ENCODE measurements around the gene PTPN7. TPM values are rescaled to one million over a fixed set of nuclear protein-coding genes. Genes with fewer than 3 reads are reported as not detected.
"Not testable (repeated sequence)": the region's sequence is repeated elsewhere in the genome, so short reads cannot be mapped to it uniquely, and the experiment has no call there.

PTPN7 gene
- total RNA-seq, 4 donors from 2014 or later: 2.9 to 14.4 (median 4.6) TPM

GRCh38 chr1:202182040-202182877 is 21.9 kb upstream of the PTPN7 start:
- ATAC-seq (ENCODE audit: low FRiP score) (no peak), DNase-seq (ENCODE audit: low spot score) (no peak)
- TF ChIP-seq CTCF (IDR thresholded peaks at IDR 0.05): no peak

- ATAC-seq (ENCODE audit: low FRiP score): no peak
- DNase-seq (ENCODE audit: low spot score): no peak
- TF ChIP-seq CTCF (IDR thresholded peaks at IDR 0.05): no peak
Measured at GRCh38 chr1:202181586-202181985, 21.2 kb upstream of the PTPN7 start.

- not testable (repeated sequence) for ATAC-seq (ENCODE audit: low FRiP score); DNase-seq (ENCODE audit: low spot score)
Measured at GRCh38 chr1:202180751-202181139, 20.3 kb upstream of the PTPN7 start.

GRCh38 chr1:202179828-202180750 is 19.7 kb upstream of the PTPN7 start:
- TF ChIP-seq CTCF (IDR thresholded peaks at IDR 0.05): no peak
- ATAC-seq (ENCODE audit: low FRiP score) (no peak), DNase-seq (ENCODE audit: low spot score) (no peak)

GRCh38 chr1:202176949-202177927 is 16.8 kb upstream of the PTPN7 start:
- TF ChIP-seq CTCF (IDR thresholded peaks at IDR 0.05): no peak
- DNase-seq (ENCODE audit: low spot score) (no peak), ATAC-seq (ENCODE audit: low FRiP score) (no peak)

GRCh38 chr1:202173993-202174392 is 13.6 kb upstream of the PTPN7 start:
- no peak for TF ChIP-seq CTCF (IDR thresholded peaks at IDR 0.05)
- ATAC-seq (ENCODE audit: low FRiP score) (no peak), DNase-seq (ENCODE audit: low spot score) (no peak)
